NCI-H146 (cell line): ENCODE results near the gene KIF2A.

Source experiments
- DNase-seq: peaks from one replicate; lab custom pipeline; 2025; lab: John Stamatoyannopoulos, UW

The KIF2A gene

GRCh38 chr5:62385131-62385530 lies 79.1 kb downstream of the KIF2A start:
- DNase-seq = no peak

GRCh38 chr5:62385816-62386400 lies 79.9 kb downstream of the KIF2A start:
- DNase-seq = no peak

GRCh38 chr5:62386824-62387223 lies 80.8 kb downstream of the KIF2A start:
- DNase-seq = no peak

GRCh38 chr5:62395210-62395950 lies 89.4 kb downstream of the KIF2A start:
- no peak for DNase-seq

- peak; percentile 98 for DNase-seq
These were observed 97.6 kb downstream of the KIF2A start, which contains the start of gene DIMT1 for GRCh38 chr5:62403411-62404250. Gene DIMT1, minus strand, starts transcription at chr5:62403905. Its CDS starts 133 bp downstream, at chr5:62403772.

- DNase-seq = peak; percentile 99
These were observed 106.7 kb downstream of the KIF2A start, which contains the start of gene IPO11 for GRCh38 chr5:62412549-62413329. Gene IPO11, plus strand, starts transcription at chr5:62412763. Its CDS starts 24,517 bp downstream, at chr5:62437280.

- DNase-seq = no peak
These were observed 107.7 kb downstream of the KIF2A start for GRCh38 chr5:62413711-62414110.

GRCh38 chr5:62418462-62419076 lies 112.6 kb downstream of the KIF2A start:
- DNase-seq = no peak

- DNase-seq = no peak
These were observed 113.6 kb downstream of the KIF2A start for GRCh38 chr5:62419609-62420008.

- no peak for DNase-seq
These were observed 115.4 kb downstream of the KIF2A start for GRCh38 chr5:62421414-62421813.

- no peak for DNase-seq
These were observed 118.8 kb downstream of the KIF2A start for GRCh38 chr5:62424763-62425162.

GRCh38 chr5:62431735-62432620 lies 126.0 kb downstream of the KIF2A start:
- DNase-seq = no peak

- no peak for DNase-seq
These were observed 126.6 kb downstream of the KIF2A start for GRCh38 chr5:62432621-62433064.
